Lower leg skin (tissue), 3 donors: ENCODE measurements around the gene NRAS.

Experiments used
- CTCF ChIP-seq, 3 donors: fragments of 450-650 bp; IDR thresholded peaks; one replicate each; pipeline ENCODE4 v1.5.1; 2016; ENCODE audit warnings: antibody characterized with exemption in 3 of 3, mild to moderate bottlenecking in 3 of 3, moderate library complexity in 2 of 3
- POLR2A ChIP-seq, 2 donors: fragments of 450-650 bp; IDR thresholded peaks; one replicate each; pipeline ENCODE4 v1.6.1; 2016 to 2017; ENCODE audit warnings: antibody characterized with exemption in 2 of 2, mild to moderate bottlenecking in 1 of 2, moderate library complexity in 1 of 2

GRCh38 chr1:114668373-114668772, 48.2 kb downstream of the NRAS start:
- TF ChIP-seq CTCF (IDR thresholded peaks at IDR 0.05) (no peak), POLR2A (IDR thresholded peaks at IDR 0.05) (no peak)
